HEK293 (cell line): ENCODE results near the gene TRAPPC12.

Experiments used
- IKZF3 ChIP-seq: fragments of 450-650 bp; IDR thresholded peaks from 2 replicates; pipeline ENCODE4 v1.5.0; 2018; ENCODE audit warnings: missing biosample characterization, mild to moderate bottlenecking, missing genetic modification characterization, moderate library complexity
- PRDM1 ChIP-seq: fragments of 450-650 bp; formaldehyde crosslinking; IDR thresholded peaks from 2 replicates; pipeline ENCODE4; 2016; ENCODE audit warnings: missing biosample characterization, missing genetic modification characterization
- REPIN1 ChIP-seq: fragments of 450-650 bp; formaldehyde crosslinking; IDR thresholded peaks from 2 replicates; pipeline ENCODE4 v1.5.1; 2017; ENCODE audit warnings: missing biosample characterization, missing genetic modification characterization, low read depth
- ZBTB7A ChIP-seq: fragments of 450-650 bp; formaldehyde crosslinking; IDR thresholded peaks from 2 replicates; pipeline ENCODE4 v1.5.1; 2016; ENCODE audit warnings: low read depth, missing biosample characterization, missing genetic modification characterization
- ZNF157 ChIP-seq: fragments of 450-650 bp; formaldehyde crosslinking; IDR thresholded peaks from 2 replicates; pipeline ENCODE4 v1.5.1; 2016; ENCODE audit warnings: missing biosample characterization, missing genetic modification characterization
- ZNF362 ChIP-seq: fragments of 450-650 bp; formaldehyde crosslinking; IDR thresholded peaks from 2 replicates; pipeline ENCODE4 v1.5.1; 2016; ENCODE audit warnings: missing biosample characterization, missing genetic modification characterization
- ZNF366 ChIP-seq: fragments of 450-650 bp; formaldehyde crosslinking; conservative IDR thresholded peaks from 2 replicates; pipeline ENCODE4 v1.5.1; 2016; ENCODE audit warnings: missing biosample characterization, missing genetic modification characterization
- ZNF404 ChIP-seq: fragments of 450-650 bp; formaldehyde crosslinking; IDR thresholded peaks from 2 replicates; pipeline ENCODE4 v1.5.1; 2017; ENCODE audit warnings: missing biosample characterization, missing genetic modification characterization
- ZNF561 ChIP-seq: fragments of 450-650 bp; IDR thresholded peaks from 2 replicates; pipeline ENCODE4 v1.5.1; 2018; ENCODE audit warnings: missing biosample characterization, missing genetic modification characterization, borderline replicate concordance
- ZNF585B ChIP-seq: fragments of 450-650 bp; formaldehyde crosslinking; IDR thresholded peaks from 2 replicates; pipeline ENCODE4 v1.5.1; 2016; ENCODE audit warnings: missing biosample characterization, missing genetic modification characterization
- ZNF660 ChIP-seq: fragments of 450-650 bp; IDR thresholded peaks from 2 replicates; pipeline ENCODE4 v1.5.1; 2018; ENCODE audit warnings: missing biosample characterization, mild to moderate bottlenecking, missing genetic modification characterization
- ZNF768 ChIP-seq: fragments of 450-650 bp; formaldehyde crosslinking; IDR thresholded peaks from 2 replicates; pipeline ENCODE4 v1.5.1; 2018; ENCODE audit warnings: missing biosample characterization, mild to moderate bottlenecking, missing genetic modification characterization
- TF ChIP-seq, protein P1 (sequence below): fragments of 450-650 bp; formaldehyde crosslinking; IDR thresholded peaks from 2 replicates; pipeline ENCODE4 v1.5.1; 2016; ENCODE audit warnings: missing biosample characterization, missing genetic modification characterization

GRCh38 chr2:3457524-3458395 is 78.3 kb downstream of the TRAPPC12 start:
- TF ChIP-seq, protein P1, sequence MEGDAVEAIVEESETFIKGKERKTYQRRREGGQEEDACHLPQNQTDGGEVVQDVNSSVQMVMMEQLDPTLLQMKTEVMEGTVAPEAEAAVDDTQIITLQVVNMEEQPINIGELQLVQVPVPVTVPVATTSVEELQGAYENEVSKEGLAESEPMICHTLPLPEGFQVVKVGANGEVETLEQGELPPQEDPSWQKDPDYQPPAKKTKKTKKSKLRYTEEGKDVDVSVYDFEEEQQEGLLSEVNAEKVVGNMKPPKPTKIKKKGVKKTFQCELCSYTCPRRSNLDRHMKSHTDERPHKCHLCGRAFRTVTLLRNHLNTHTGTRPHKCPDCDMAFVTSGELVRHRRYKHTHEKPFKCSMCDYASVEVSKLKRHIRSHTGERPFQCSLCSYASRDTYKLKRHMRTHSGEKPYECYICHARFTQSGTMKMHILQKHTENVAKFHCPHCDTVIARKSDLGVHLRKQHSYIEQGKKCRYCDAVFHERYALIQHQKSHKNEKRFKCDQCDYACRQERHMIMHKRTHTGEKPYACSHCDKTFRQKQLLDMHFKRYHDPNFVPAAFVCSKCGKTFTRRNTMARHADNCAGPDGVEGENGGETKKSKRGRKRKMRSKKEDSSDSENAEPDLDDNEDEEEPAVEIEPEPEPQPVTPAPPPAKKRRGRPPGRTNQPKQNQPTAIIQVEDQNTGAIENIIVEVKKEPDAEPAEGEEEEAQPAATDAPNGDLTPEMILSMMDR (tag by site-specific recombination) = no peak
- TF ChIP-seq IKZF3 (tag by site-specific recombination) = no peak
- TF ChIP-seq PRDM1 (tag by site-specific recombination) = no peak
- no peak for TF ChIP-seq ZNF585B
- TF ChIP-seq ZNF561 (tag by site-specific recombination) = no peak
- no peak for TF ChIP-seq ZNF404 (tag by site-specific recombination)
- TF ChIP-seq ZNF768 = no peak
- TF ChIP-seq ZNF157 (tag by site-specific recombination) = no peak
- TF ChIP-seq ZNF366 (tag by site-specific recombination) = no peak
- no peak for TF ChIP-seq REPIN1 (tag by site-specific recombination)
- no peak for TF ChIP-seq ZNF660 (tag by site-specific recombination)
- TF ChIP-seq ZBTB7A = no peak
- no peak for TF ChIP-seq ZNF362 (tag by site-specific recombination)
